Measurements from ENCODE around the gene QPCT. TPM values are rescaled to one million over a fixed set of nuclear protein-coding genes. Genes with fewer than 3 reads are reported as not detected.

The QPCT gene
- polyA plus RNA-seq, 3 donors from 2014 or later = 0.91 to 2.4 (median 0.99) TPM

- Mint-ChIP-seq H3K4me1 (peaks cover 3 to 7% of the 10 kb centered on the region in 2 donors), H3K9me3 (no peaks in the 10 kb centered on the region), H3K27me3 (ENCODE audit: low read depth in 3 of 3) (peaks cover 3 to 14% (median 10%) of the 10 kb centered on the region in 3 donors), H3K36me3 (no peaks in the 10 kb centered on the region), H3K27ac (no peak overlapping the region), H3K4me3 (no peak overlapping the region)
- DNase-seq = no peak
Observed at GRCh38 chr2:37330681-37331080, 13.7 kb upstream of the QPCT start.

- H3K27me3 Mint-ChIP-seq (ENCODE audit: low read depth in 3 of 3) = peaks cover under 1 to 10% (median 10%) of the 10 kb centered on the region in 3 donors
- no peak overlapping the region for H3K27ac Mint-ChIP-seq
- no peaks in the 10 kb centered on the region for H3K4me1 Mint-ChIP-seq
- H3K9me3 Mint-ChIP-seq = no peaks in the 10 kb centered on the region
- DNase-seq = no peak
- no peak overlapping the region for H3K4me3 Mint-ChIP-seq
- H3K36me3 Mint-ChIP-seq = no peaks in the 10 kb centered on the region
Observed at GRCh38 chr2:37332560-37332959, 11.9 kb upstream of the QPCT start.

GRCh38 chr2:37333256-37333655, 11.2 kb upstream of the QPCT start:
- DNase-seq = no peak
- Mint-ChIP-seq H3K4me3 (no peak overlapping the region), H3K9me3 (no peaks in the 10 kb centered on the region), H3K27ac (no peak overlapping the region), H3K27me3 (ENCODE audit: low read depth in 3 of 3) (peaks cover 0 to 11% (median 10%) of the 10 kb centered on the region in 3 donors), H3K4me1 (no peaks in the 10 kb centered on the region), H3K36me3 (no peaks in the 10 kb centered on the region)

DNA sequence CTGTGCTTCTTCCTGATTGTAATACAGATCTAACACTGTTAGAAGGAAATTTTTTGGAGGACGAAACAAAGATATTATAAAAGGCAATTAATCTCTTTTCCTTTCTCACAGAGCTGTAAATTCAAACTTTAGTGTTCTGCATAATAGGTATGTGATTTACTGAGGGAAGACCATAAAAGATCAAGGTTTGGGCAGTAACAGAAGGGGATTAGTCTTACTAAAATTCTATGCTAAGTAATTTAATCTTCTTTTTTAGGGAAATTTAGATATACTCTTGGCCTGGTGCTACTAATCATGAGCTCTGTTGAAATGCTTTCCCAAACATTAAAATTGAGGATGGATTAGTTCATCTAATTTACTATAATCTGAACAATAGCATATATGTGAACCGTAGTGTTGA, 8.8 kb upstream of the QPCT start:
- no peaks in the 10 kb centered on the region for H3K36me3 Mint-ChIP-seq
- H3K4me1 Mint-ChIP-seq = no peaks in the 10 kb centered on the region
- peaks cover 0 to 17% (median 4%) of the 10 kb centered on the region in 3 donors for H3K27me3 Mint-ChIP-seq (ENCODE audit: low read depth in 3 of 3)
- H3K4me3 Mint-ChIP-seq = no peak overlapping the region
- H3K9me3 Mint-ChIP-seq = no peaks in the 10 kb centered on the region
- H3K27ac Mint-ChIP-seq = no peak overlapping the region
- no peak for DNase-seq

- Mint-ChIP-seq H3K27me3 (ENCODE audit: low read depth in 3 of 3) (peaks cover 0 to 11% (median 0%) of the 10 kb centered on the region in 3 donors), H3K4me1 (no peaks in the 10 kb centered on the region), H3K27ac (no peak overlapping the region), H3K36me3 (no peaks in the 10 kb centered on the region), H3K9me3 (no peaks in the 10 kb centered on the region), H3K4me3 (no peak overlapping the region)
- no peak for DNase-seq
Observed at GRCh38 chr2:37337620-37338280, 6.7 kb upstream of the QPCT start.

GRCh38 chr2:37338933-37339332, 5.5 kb upstream of the QPCT start:
- H3K4me1 Mint-ChIP-seq = peaks cover 0 to 2% of the 10 kb centered on the region in 2 donors
- H3K9me3 Mint-ChIP-seq = no peaks in the 10 kb centered on the region
- peaks cover 0 to 11% (median 0%) of the 10 kb centered on the region in 3 donors for H3K27me3 Mint-ChIP-seq (ENCODE audit: low read depth in 3 of 3)
- no peak for DNase-seq
- H3K4me3 Mint-ChIP-seq = no peak overlapping the region
- H3K27ac Mint-ChIP-seq = no peak overlapping the region
- H3K36me3 Mint-ChIP-seq = no peaks in the 10 kb centered on the region

DNA sequence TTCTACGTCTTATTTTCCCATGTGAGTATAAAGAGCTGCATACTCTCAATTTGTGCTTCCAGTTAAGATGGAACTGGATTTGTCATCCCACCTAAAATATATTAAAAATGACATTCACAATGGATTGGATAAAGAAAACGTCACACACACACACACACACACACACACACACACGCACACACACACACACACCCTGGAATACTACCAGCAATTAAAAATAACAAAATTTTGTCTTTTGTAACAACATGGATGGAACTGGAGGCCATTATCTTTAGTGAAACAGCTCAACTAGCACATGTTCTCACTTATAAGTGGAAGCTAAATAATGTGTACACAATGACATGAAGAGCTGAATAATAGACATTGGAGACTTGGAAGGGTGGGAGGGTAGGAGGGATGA, 3.8 kb upstream of the QPCT start:
- peaks cover 0 to 13% (median 2%) of the 10 kb centered on the region in 3 donors for H3K27me3 Mint-ChIP-seq (ENCODE audit: low read depth in 3 of 3)
- no peak for DNase-seq

GRCh38 chr2:37342591-37343220, 1.7 kb upstream of the QPCT start:
- Mint-ChIP-seq H3K4me1 (peaks cover 0 to 6% of the 10 kb centered on the region in 2 donors), H3K4me3 (no peak overlapping the region), H3K27me3 (ENCODE audit: low read depth in 3 of 3) (peaks cover 3 to 21% (median 6%) of the 10 kb centered on the region in 3 donors), H3K9me3 (no peaks in the 10 kb centered on the region), H3K27ac (no peak overlapping the region), H3K36me3 (no peaks in the 10 kb centered on the region)
- DNase-seq = no peak

More for the DNA sequence above, 3.8 kb upstream of the QPCT start:
- no peaks in the 10 kb centered on the region for H3K36me3 Mint-ChIP-seq
- no peak overlapping the region for H3K4me3 Mint-ChIP-seq
- H3K4me1 Mint-ChIP-seq = peaks cover 0 to 6% of the 10 kb centered on the region in 2 donors
- H3K27ac Mint-ChIP-seq = no peak overlapping the region
- no peaks in the 10 kb centered on the region for H3K9me3 Mint-ChIP-seq

- Mint-ChIP-seq H3K27ac (peak overlapping the region in 5 of 6 donors; percentile 21 to 67 (median 63)), H3K36me3 (no peaks in the 10 kb centered on the region), H3K9me3 (no peaks in the 10 kb centered on the region), H3K27me3 (ENCODE audit: low read depth in 3 of 3) (peaks cover 3 to 22% (median 6%) of the 10 kb centered on the region in 3 donors), H3K4me3 (peak overlapping the region; percentile 58 to 86 (median 82)), H3K4me1 (peaks cover 0 to 6% of the 10 kb centered on the region in 2 donors)
- no peak for DNase-seq
Observed at GRCh38 chr2:37343537-37344434, 644 bp upstream of the QPCT start.

GRCh38 chr2:37348155-37348554, 3.7 kb downstream of the QPCT start:
- Mint-ChIP-seq H3K36me3 (no peaks in the 10 kb centered on the region), H3K4me1 (peaks cover 0 to 6% of the 10 kb centered on the region in 2 donors), H3K27me3 (ENCODE audit: low read depth in 3 of 3) (peaks cover 3 to 23% (median 8%) of the 10 kb centered on the region in 3 donors), H3K4me3 (no peak overlapping the region), H3K27ac (no peak overlapping the region), H3K9me3 (no peaks in the 10 kb centered on the region)
- DNase-seq = no peak

DNA sequence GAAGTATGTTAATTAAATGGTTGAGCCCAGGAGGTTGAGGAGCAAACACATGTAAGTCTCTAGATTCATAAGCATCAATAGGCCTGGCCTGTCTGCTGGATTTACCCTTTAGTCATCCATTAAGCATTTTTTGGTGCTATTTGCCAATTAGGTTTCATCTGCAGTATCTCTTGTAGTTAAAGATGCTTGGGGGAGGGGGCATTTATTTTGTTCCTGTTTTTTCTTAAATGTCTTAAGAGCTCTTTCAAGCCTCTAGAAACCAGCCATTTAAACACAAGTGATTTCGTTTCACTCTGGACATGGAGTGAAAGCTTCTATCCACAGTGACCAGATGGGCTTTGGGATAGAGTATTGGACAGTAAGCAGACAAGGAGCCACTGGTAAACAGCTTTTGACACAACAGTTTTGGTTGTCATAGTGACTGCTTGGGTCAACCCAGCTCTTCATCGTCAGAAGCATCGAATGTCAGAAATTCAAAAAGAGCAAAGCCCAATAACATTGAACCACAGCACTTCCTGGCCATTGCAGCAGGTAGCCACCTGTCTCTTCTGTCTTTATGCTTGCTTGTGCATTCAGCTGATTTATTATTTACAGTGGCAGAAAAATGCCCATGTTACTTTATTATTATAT, 4.9 kb downstream of the QPCT start:
- H3K27me3 Mint-ChIP-seq (ENCODE audit: low read depth in 3 of 3) = peaks cover 3 to 21% (median 11%) of the 10 kb centered on the region in 3 donors
- DNase-seq = peak in 1 of 3 donors; percentile 14

DNA sequence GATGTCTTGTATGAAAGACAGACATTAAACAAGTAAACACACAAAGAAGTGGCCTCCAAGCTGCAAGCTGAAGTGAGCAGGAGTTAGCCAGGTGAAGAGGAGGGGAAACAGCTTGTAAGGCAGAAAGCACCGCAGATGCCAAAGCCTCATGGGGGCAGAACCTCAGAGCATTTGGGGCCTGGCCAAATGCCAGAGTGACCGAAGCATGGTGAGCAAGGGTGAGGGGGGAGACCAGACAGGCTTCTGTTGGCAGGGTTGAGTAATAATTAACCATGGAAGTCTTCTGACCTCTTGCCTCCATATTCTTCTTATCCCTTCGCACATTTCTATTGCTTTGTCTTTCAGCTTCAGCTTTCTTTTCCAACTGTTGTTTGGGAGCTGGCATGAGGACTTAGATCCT, 5.6 kb downstream of the QPCT start:
- Mint-ChIP-seq H3K4me3 (no peak overlapping the region), H3K27me3 (ENCODE audit: low read depth in 3 of 3) (peaks cover 3 to 21% (median 13%) of the 10 kb centered on the region in 3 donors), H3K36me3 (no peaks in the 10 kb centered on the region), H3K4me1 (peaks cover 0 to 3% of the 10 kb centered on the region in 2 donors), H3K9me3 (no peaks in the 10 kb centered on the region), H3K27ac (no peak overlapping the region)
- peak in 2 of 3 donors; percentile 8 to 17 for DNase-seq

More for the DNA sequence above, 4.9 kb downstream of the QPCT start:
- H3K36me3 Mint-ChIP-seq = no peaks in the 10 kb centered on the region
- peaks cover 0 to 3% of the 10 kb centered on the region in 2 donors for H3K4me1 Mint-ChIP-seq
- H3K4me3 Mint-ChIP-seq = no peak overlapping the region
- peak overlapping the region in 1 of 6 donors; percentile 45 for H3K27ac Mint-ChIP-seq
- no peaks in the 10 kb centered on the region for H3K9me3 Mint-ChIP-seq

DNA sequence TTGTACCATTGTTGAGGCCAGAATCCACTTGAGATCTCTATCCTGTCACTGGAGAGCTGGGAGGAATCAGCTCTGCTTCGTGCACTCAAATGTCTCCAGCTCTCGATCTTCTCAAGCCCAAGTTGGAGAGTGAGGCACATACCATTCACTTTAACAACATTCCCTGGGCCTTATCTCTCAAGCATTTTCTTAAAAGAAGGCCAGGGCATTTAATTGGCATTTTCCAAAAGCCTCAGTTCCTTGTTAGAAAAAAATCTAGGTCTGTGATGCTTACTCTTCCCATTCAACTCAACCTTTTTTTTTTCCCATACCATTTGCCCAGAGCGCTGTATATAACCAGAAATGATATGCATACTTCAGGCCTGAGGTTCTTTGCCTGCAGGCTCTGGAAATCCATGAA, 10.1 kb downstream of the QPCT start:
- no peak overlapping the region for H3K4me3 Mint-ChIP-seq
- DNase-seq = no peak
- no peaks in the 10 kb centered on the region for H3K9me3 Mint-ChIP-seq
- H3K27ac Mint-ChIP-seq = no peak overlapping the region
- no peaks in the 10 kb centered on the region for H3K36me3 Mint-ChIP-seq
- peaks cover 2 to 10% (median 8%) of the 10 kb centered on the region in 3 donors for H3K27me3 Mint-ChIP-seq (ENCODE audit: low read depth in 3 of 3)
- H3K4me1 Mint-ChIP-seq = no peaks in the 10 kb centered on the region
